Upper lobe of right lung (tissue), 1 donor: ENCODE measurements around the gene TAF13. TPM values are rescaled to one million over a fixed set of nuclear protein-coding genes. Genes with fewer than 3 reads are reported as not detected.

Source experiments
- ATAC-seq: fragments of 200-7000 bp; cut with Tn5 transposase; one replicate; pipeline ENCODE4 v1.9.1; 2020; ENCODE audit warnings: mild to moderate bottlenecking, moderate library complexity
- DNase-seq: peaks from one replicate; pipeline ENCODE4 v3.0.0-alpha.2; 2020
- H3K27ac ChIP-seq: fragments of 200-600 bp; one replicate; pipeline ENCODE4 v1.8.0; 2022
- H3K27me3 ChIP-seq: fragments of 200-600 bp; one replicate; pipeline ENCODE4 v1.8.0; 2022; ENCODE audit warnings: mild to moderate bottlenecking
- H3K36me3 ChIP-seq: fragments of 200-600 bp; one replicate; pipeline ENCODE4 v1.8.0; 2022
- H3K4me1 ChIP-seq: fragments of 200-600 bp; one replicate; pipeline ENCODE4 v1.8.0; 2022
- H3K4me3 ChIP-seq: fragments of 200-600 bp; one replicate; pipeline ENCODE4 v1.8.0; 2022; ENCODE audit warnings: mild to moderate bottlenecking
- H3K9me3 ChIP-seq: fragments of 200-600 bp; one replicate; pipeline ENCODE4 v1.8.0; 2022
- CTCF ChIP-seq: fragments of 200-600 bp; IDR thresholded peaks from one replicate; pipeline ENCODE4 v1.8.0; 2022; ENCODE audit warnings: antibody characterized with exemption
- intact Hi-C: fragments of 100-400 bp; cut with DNase I; formaldehyde crosslinking; loops from one replicate; pipeline ENCODE4 v1.11.0; 2022
- total RNA-seq: library from RNA; stranded (reverse); fragmentation: NEBNext Ultra II Directional; extraction: Animal tissue kit (Norgen Biotek cat#: 25700); gene quantifications from one replicate; pipeline ENCODE4 v1.2.1, GENCODE V29; 2021
- donor health status: DM: no; HTN: yes; CAD: no; lungs with severe emphysema.

Gene TAF13
- total RNA-seq, 1 donor from 2014 or later = 41.1 TPM

- DNase-seq = no peak
- no peak for ATAC-seq
- no peak overlapping the region for H3K27ac ChIP-seq
- intact Hi-C loops = no loop called here
- H3K36me3 ChIP-seq = no peaks in the 10 kb centered on the region
- peaks cover 19% of the 10 kb centered on the region for H3K4me1 ChIP-seq
- no peak for TF ChIP-seq CTCF
- peaks cover 40% of the 10 kb centered on the region for H3K27me3 ChIP-seq
- H3K4me3 ChIP-seq = peak overlapping the region; percentile 16
- H3K9me3 ChIP-seq = no peaks in the 10 kb centered on the region
Measured at GRCh38 chr1:109114342-109114674, 38.5 kb upstream of the TAF13 start.

- Histone ChIP-seq H3K4me3 (peak within 1 kb of the TSS; percentile 16), H3K4me1 (peaks cover 19% of the 10 kb centered on the region), H3K27me3 (peaks cover 40% of the 10 kb centered on the region), H3K27ac (no peak within 1 kb of the TSS), H3K9me3 (no peaks in the 10 kb centered on the region), H3K36me3 (no peaks in the 10 kb centered on the region)
- DNase-seq (peak; percentile 79), ATAC-seq (peak; percentile 69)
- TF ChIP-seq CTCF = no peak
- intact Hi-C loops = no loop called here
Measured at GRCh38 chr1:109113590-109114341, 38.0 kb upstream of the TAF13 start, which contains the start of gene ELAPOR1. TSS of gene ELAPOR1 (plus strand) at chr1:109114115. CDS start at chr1:109114184, 69 bp downstream.

DNA sequence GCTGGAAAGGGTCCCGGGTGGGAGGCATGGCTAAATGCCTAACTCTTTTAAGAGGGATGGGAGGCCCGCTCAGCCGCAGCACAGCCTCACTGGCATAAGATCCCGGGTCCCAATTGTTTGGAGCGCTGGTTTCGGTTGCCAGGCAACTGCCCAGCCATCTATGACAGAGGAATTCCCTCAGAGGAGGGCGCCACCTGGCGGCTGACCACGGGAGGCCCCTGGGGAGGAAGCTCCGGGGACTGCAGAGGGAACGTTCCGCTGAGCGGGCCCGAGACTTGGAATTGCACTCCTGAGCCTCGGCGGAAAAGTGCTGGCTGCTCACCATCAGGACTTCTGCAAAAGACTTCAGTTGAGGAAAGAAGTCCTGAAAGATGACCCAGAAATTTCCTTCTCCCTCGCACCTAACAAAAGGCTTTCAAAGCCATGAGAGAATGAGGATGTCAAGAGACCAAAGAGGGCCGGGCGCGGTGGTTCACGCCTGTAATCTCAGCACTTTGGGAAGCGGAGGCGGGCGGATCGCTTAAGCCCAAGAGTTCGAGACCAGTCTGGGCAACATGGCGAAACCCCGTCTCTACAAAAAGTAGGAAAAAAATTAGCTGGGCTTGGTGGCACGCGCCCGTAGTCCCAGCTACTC lies 37.0 kb upstream of the TAF13 start:
- intact Hi-C loops = no loop called here
- H3K27ac ChIP-seq = no peak overlapping the region

DNA sequence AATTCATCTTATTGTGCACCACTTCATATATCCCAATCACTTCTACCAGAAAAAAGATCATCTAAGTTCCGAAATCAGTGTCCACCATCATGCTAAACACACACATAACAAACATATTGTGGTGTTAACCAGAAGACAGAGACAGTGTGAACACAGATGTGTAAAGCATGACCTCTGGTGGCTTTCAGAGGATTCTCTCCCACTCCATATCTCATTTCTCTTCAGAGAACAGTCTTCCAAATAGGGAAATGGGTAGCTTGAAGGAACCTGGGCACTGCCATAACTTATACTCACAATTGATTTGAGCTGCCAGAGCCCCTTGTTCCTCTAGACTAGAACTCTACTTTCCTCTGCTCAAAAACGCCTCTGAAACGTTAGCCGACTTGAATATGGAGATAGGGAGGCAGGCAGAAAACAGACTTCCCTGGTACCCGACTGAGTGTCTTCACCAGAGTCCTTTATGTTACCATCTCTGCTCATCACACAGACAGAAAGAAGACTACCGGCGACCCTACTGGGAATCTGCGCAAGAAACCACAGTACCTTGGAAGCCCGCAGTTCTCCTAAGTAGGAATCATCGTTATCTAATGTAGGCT lies 36.4 kb upstream of the TAF13 start:
- Histone ChIP-seq H3K4me3 (no peak overlapping the region), H3K27ac (no peak overlapping the region), H3K4me1 (peaks cover 19% of the 10 kb centered on the region), H3K36me3 (no peaks in the 10 kb centered on the region), H3K9me3 (no peaks in the 10 kb centered on the region), H3K27me3 (peaks cover 36% of the 10 kb centered on the region)
- intact Hi-C loops = no loop called here
- TF ChIP-seq CTCF = no peak
- ATAC-seq = no peak
- DNase-seq = no peak

More for the DNA sequence above, 37.0 kb upstream of the TAF13 start:
- no peaks in the 10 kb centered on the region for H3K36me3 ChIP-seq
- peaks cover 19% of the 10 kb centered on the region for H3K4me1 ChIP-seq
- H3K27me3 ChIP-seq = peaks cover 40% of the 10 kb centered on the region
- peak overlapping the region; percentile 6 for H3K4me3 ChIP-seq
- no peaks in the 10 kb centered on the region for H3K9me3 ChIP-seq
- ATAC-seq (peak; percentile 96), DNase-seq (peak; percentile 97)
- TF ChIP-seq CTCF = peak; percentile 98

GRCh38 chr1:109111386-109112055 lies 35.7 kb upstream of the TAF13 start:
- Histone ChIP-seq H3K4me3 (no peak overlapping the region), H3K4me1 (peaks cover 19% of the 10 kb centered on the region), H3K36me3 (no peaks in the 10 kb centered on the region), H3K9me3 (no peaks in the 10 kb centered on the region), H3K27me3 (peaks cover 29% of the 10 kb centered on the region), H3K27ac (no peak overlapping the region)
- no peak for TF ChIP-seq CTCF
- ATAC-seq = peak; percentile 10
- no peak for DNase-seq
- intact Hi-C loops = no loop called here
